ENCODE results near the gene MBLAC1.
"Not testable (repeated sequence)": the region's sequence is repeated elsewhere in the genome, so short reads cannot be mapped to it uniquely, and the experiment has no call there.

The MBLAC1 gene

GRCh38 chr7:100124301-100125230 is 2.2 kb upstream of the MBLAC1 start:
- DNase-seq = no peak

DNA sequence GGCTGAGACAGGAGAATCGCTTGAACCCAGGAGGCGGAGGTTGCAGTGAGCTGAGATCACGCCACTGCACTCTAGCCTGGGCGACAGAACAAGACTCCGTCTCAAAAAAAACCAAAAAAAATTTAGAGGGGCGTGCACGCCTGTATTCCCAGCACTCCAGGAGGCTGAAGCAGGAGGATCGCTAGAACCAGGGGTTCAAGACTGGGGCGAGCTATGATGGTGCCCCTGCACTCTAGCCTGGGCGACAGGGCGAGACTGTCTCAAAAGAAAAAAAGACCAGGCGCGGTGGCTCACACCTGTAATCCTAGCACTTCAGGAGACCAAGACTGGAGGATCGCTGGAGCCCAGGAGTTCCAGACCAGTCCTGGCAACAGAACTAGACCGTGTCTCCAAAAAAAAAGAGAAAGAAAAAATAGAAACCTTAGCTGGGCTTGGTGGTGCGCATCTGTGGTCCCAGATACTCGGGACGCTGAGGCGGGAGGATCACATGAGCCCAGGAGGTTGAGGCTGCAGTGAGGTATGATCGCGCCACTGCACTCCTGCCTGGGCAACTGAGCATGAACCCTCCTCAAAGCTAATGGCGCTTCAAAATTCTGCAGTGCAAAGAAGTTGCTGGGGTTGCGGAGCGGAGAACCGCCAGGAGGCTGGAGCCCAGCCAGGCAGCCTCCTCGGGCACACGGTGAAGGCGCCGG is 382 bp upstream of the MBLAC1 start:
- DNase-seq = no peak

- no peak for DNase-seq
Measured at GRCh38 chr7:100127866-100128636, 1.3 kb downstream of the MBLAC1 start.

DNA sequence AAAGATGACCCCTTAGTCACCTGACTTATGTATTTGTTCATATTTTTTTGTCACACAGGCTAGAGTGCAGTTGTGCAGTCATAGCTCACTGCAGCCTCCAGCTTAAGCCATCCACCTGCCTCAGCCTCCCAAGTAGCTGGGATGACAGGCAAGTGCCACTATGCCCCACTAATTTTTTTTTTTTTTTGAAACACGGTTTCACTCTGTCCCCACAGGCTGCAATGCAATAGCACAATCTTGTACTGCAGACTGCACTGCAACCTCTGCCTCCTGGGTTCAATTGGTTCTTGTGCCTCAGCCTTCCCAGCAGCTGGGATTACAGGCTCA is 1.8 kb downstream of the MBLAC1 start:
- no peak for DNase-seq

DNA sequence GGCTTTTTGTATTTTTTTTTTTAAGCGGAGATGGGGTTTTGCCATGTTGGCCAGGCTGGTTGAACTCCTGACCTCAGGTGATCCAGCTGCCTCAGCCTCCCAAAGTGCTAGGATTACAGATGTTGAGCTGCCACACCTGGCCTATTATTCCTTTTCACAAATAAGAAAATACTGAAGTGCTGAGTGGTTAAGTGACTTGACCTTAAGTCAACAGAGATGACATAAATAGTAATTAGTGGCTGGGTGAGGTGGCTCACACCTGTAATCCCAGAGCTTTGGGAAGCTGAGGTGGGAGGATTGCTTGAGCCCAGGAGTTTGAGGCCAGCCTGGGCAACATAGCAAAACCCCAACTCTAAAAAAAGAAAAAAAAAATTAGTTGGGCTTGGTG is 3.4 kb downstream of the MBLAC1 start:
- DNase-seq = not testable (repeated sequence)

- DNase-seq = peak; percentile 46
Measured at GRCh38 chr7:100130608-100131453, 4.1 kb downstream of the MBLAC1 start.

DNA sequence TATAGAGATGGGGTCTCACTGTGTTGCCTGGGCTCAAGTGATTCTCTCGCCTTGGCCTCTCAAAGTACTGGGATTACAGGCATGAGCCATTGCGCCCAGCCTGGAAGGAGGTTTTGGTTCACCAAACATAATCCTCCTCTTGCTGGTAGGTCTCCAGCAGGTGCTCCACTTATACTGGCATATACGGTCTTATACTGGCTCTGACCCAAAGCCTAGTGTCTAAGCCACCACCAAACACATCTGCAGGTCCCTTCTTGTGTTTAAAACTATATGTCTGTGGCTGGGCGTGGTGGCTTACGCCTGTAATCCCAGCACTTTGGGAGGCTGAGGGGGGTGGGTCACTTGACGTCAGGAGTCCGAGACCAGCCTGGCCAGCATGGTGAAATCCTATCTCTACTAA is 5.4 kb downstream of the MBLAC1 start:
- DNase-seq = no peak

DNA sequence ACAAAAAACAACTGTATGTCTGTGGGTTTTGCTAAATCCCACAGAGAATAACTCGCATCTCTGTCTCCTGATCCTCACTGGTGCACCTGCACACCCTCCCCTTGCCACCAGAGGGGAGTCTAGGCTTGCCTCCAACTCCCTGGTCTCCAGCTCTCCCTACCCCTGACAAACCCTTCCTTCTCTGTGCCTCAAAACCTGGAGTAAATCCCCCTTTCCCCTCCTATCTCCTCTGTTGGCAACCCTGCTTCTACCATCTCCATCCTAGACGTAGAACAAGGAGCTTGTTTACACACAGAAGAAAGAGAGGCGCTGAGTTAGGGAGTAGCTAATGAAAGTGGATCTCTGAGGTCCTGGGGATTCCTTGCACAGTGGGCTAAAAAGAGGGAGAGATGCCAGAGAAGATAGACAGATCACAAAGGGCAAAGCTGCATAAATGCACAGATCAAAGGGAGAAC is 6.0 kb downstream of the MBLAC1 start:
- DNase-seq = peak; percentile 43

GRCh38 chr7:100137851-100138760 is 11.3 kb downstream of the MBLAC1 start:
- no peak for DNase-seq

DNA sequence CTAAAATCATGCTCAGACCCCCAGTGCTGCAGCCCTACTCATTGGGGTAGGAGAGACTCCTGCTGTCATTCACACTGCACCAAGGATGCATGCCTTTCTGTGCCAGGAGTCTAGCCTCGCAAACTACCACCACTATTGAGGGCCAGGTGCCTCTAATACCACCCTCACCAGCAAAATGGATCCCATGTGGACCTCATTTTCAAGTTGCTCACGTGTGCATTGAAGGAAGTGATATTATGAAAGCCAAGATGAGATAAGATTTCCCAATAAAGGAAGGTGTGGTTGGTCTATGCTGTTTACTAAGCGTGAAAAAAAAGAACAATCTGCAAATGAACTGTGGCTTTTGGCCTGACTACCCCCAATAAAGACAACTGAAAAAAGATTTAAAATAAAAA is 14.8 kb downstream of the MBLAC1 start:
- no peak for DNase-seq

DNA sequence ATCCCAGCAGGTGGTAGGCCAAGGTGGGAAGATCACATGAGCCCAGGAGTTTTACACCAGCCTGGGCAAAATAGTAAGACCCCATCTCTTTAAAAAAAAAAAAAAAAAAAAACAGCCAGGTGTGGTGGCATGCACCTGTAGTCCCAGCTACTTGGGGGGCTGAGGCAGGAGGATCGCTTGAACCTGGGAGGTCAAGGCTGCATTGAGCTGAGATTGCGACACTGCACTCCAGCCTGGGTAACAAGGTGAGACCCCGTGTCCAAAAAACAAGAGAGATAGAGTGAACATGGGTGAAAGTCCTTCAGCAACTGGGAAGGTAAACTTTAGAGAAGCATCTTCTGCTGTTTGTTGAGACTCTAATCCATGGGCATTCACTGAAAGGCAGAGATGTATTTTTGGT is 15.7 kb downstream of the MBLAC1 start:
- DNase-seq = no peak

DNA sequence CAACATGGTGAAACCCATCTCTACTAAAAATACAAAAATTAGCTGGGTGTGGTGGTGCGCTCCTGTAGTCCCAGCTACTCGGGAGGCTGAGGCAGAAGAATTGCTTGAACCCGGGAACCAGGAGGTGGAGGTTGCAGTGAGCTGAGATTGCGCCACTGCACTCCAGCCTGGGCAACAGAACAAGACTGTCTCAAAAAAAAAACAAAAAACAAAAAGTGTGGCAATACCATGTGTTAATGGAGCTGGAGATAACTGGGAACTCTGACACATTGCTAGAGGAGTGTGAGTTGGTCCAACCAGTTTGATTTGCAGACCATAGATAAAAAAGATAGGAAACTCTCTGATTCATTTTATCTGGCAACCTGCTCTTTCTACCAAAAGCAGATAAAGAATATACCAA is 19.6 kb downstream of the MBLAC1 start:
- not testable (repeated sequence) for DNase-seq

GRCh38 chr7:100147278-100147677 is 20.5 kb downstream of the MBLAC1 start:
- no peak for DNase-seq

DNA sequence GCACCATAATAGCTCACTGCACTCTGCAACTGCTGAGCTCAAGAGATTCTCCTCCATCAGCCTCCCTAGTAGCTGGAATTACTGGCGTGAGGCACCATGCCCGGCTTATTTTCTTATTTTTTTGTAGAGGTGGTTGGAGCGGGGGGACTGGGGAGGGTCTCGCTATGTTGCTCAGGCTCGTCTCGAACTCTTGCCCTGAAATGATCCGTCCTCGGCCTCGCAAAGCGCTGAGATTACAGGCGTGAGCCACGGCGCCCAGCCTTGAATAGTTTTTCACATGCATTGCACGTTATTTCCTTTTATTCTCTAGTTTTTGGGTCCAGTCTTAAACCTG is 21.4 kb downstream of the MBLAC1 start:
- DNase-seq = no peak

- peak; percentile 99 for DNase-seq
Measured at GRCh38 chr7:100148559-100149328, 22.0 kb downstream of the MBLAC1 start, which contains the start of gene LAMTOR4. TSS of gene LAMTOR4 (plus strand) at chr7:100148918. CDS start at chr7:100148973, 55 bp downstream.

DNA sequence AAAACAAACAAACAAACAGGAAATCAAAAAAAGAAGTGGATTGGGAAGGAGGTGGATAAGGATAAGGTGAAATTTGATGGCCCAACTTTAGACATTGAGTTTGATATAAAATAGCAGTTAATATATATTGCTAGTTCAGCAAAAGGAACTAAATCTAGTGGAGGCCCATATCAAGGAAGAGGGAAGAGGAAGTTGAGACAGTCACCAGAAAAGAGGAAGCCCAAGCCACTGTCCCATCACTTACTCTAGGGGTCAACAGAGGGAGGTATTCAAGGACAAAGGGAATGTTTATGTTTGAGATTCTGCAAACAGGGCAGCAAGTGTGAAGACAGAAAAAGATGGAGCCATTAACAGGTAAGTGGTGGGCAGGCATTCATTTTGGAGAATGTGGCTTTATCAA is 25.6 kb downstream of the MBLAC1 start:
- DNase-seq = no peak

DNA sequence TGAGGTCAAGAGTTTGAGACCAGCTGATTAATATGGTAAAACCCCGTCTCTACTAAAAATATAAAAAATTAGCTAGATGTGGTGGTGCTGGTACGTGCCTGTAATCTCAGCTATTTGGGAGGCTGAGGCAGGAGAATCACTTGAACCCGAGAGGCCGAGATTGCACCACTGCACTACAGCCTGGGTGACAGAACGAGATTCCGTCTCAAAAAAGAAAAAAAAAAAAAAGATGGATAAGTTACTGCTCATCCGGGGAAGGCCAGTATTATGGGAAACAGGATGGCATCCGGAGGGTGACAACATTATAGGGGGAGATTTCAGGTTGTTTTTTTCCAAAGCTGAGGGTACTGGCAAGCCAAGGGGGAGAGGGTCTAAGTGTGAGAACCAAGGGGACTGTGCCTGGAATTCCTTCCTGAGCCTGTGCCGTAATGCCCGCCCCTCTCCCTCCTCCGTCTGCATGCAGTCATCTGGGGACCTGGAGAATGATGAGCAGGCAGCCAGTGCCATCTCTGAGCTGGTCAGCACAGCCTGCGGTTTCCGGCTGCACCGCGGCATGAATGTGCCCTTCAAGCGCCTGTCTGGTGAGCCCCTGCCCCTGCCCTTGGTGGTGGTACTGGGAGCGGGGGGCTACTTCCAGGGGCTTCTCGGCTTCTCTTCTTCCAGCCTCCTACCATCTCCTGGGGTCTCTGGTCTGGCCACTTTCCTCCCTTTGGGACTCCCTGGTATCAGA is 26.3 kb downstream of the MBLAC1 start:
- no peak for DNase-seq

DNA sequence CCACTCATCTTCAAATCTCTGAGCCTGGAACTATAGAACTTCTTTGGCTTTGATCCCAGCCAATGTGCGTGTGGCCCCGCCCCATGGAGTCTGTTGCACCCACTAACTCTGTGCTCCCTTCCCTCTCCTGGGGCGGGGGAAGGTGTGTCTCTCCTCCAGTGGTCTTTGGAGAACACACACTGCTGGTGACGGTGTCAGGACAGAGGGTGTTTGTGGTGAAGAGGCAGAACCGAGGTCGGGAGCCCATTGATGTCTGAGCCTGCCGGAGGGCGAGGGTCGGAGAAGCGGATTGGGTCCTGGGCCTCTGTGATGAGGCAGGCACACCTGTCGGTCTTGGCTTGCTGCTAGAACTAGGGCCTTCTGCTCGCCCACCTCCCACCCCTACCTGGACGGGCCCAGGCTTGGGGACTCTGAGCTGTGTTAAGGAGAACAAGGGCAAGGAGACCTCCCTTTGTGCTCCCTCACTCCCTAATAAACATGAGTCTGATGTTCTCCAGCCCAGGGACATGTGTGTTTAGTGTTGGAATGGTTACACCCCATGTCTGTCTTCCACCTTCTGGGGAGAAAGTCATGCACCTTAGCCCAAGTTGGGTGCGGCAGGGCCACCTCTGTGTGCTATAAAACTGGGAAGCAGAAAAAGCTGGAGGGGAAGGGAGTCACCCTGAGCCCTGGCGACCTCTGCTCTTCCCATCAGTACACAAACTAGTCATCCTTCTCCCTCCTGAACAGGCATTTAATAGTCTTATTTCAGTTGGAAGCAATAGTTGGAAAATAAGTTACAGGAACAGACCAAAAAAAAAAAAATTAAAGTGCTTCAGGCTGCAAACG is 27.2 kb downstream of the MBLAC1 start:
- DNase-seq = no peak

Measured in COR-L47 (cell line).